ENCODE measurements around the gene SLC39A11. TPM values are rescaled to one million over a fixed set of nuclear protein-coding genes. Genes with fewer than 3 reads are reported as not detected.

Gene SLC39A11
- total RNA-seq, 1 donor from 2014 or later, result 21.5 TPM

DNA sequence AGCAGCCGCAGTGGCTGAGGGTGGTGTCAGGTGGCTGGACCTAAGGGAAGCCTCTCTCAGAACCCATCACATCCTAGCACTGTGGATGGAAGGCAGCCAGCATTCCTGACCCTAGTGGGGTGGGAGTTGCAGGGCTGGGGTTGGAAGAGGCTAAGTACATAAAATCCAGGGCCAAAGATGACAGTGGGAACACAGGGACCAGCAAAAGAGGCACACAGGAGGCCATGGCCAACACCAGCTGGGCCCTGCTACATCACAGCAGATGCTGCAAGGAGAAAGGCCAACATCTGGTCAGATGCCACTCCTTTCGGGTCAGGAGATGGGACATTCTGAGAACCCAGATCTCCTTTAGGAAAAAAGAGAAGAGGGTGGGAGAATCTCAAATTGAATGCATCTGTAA is 415.4 kb downstream of the SLC39A11 start:
- Histone ChIP-seq H3K36me3 (ENCODE audit: insufficient read depth, low read length) (no peaks in the 10 kb centered on the region), H3K4me3 (ENCODE audit: insufficient read depth, low read depth, low read length) (no peak overlapping the region), H3K79me2 (ENCODE audit: insufficient read depth, low read length) (no peaks in the 10 kb centered on the region), H4K20me1 (ENCODE audit: insufficient read depth, low read length) (no peaks in the 10 kb centered on the region), H2AFZ (ENCODE audit: low read depth, low read length) (no peak overlapping the region), H3K27ac (ENCODE audit: low read depth, low read length) (no peak overlapping the region), H3K27me3 (ENCODE audit: insufficient read depth, low read length) (no peaks in the 10 kb centered on the region), H3K4me1 (ENCODE audit: insufficient read depth, low read length) (peaks cover 13% of the 10 kb centered on the region), H3K4me2 (ENCODE audit: low read length) (no peak overlapping the region), H3K9me3 (ENCODE audit: insufficient read depth, low read depth, low read length) (peaks cover 7% of the 10 kb centered on the region), H3K9ac (ENCODE audit: low read length) (no peak overlapping the region)
- peaks cover 12% of the 10 kb centered on the region for H3K4me1 Mint-ChIP-seq (ENCODE audit: low read depth, unreplicated experiment)
- no peak for DNase-seq (ENCODE audit: low read depth)
- peaks cover 9% of the 10 kb centered on the region for H3K9me3 Mint-ChIP-seq (ENCODE audit: unreplicated experiment)
- FAIRE-seq, result no peak
- H3K27ac Mint-ChIP-seq (ENCODE audit: unreplicated experiment), result no peak overlapping the region
- no peaks in the 10 kb centered on the region for H3K27me3 Mint-ChIP-seq (ENCODE audit: low read depth, unreplicated experiment)
- TF ChIP-seq EZH2 (IDR thresholded peaks at IDR 0.05; ENCODE audit: insufficient read depth, low read length), result no peak
- TF ChIP-seq, protein P1, sequence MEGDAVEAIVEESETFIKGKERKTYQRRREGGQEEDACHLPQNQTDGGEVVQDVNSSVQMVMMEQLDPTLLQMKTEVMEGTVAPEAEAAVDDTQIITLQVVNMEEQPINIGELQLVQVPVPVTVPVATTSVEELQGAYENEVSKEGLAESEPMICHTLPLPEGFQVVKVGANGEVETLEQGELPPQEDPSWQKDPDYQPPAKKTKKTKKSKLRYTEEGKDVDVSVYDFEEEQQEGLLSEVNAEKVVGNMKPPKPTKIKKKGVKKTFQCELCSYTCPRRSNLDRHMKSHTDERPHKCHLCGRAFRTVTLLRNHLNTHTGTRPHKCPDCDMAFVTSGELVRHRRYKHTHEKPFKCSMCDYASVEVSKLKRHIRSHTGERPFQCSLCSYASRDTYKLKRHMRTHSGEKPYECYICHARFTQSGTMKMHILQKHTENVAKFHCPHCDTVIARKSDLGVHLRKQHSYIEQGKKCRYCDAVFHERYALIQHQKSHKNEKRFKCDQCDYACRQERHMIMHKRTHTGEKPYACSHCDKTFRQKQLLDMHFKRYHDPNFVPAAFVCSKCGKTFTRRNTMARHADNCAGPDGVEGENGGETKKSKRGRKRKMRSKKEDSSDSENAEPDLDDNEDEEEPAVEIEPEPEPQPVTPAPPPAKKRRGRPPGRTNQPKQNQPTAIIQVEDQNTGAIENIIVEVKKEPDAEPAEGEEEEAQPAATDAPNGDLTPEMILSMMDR (IDR thresholded peaks at IDR 0.05; ENCODE audit: insufficient read depth, low read depth, low read length), result no peak
- no peaks in the 10 kb centered on the region for H3K36me3 Mint-ChIP-seq (ENCODE audit: low read depth, unreplicated experiment)
- no peak overlapping the region for H3K4me3 Mint-ChIP-seq (ENCODE audit: unreplicated experiment)

DNA sequence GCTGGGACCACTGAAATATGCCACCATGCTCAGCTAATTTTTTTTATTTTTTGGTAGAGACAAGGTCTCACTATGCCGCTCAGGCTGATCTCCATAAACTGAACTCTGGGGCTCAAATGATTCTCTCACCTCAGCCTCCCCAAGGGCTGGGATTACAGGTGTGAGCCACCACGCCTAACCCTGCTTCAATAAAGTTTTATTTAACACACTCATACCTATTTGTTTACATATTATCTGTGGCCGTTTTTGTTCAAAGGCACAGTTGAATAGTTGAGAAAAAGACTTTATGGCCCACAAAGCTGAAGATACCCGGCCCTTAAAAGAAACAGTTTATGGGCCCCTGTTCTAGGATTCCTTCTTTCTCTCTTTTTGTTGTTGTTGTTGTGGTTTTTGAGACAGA is 419.8 kb downstream of the SLC39A11 start:
- H3K9me3 Mint-ChIP-seq (ENCODE audit: unreplicated experiment), result peaks cover 2% of the 10 kb centered on the region
- H3K79me2 ChIP-seq (ENCODE audit: insufficient read depth, low read length), result no peaks in the 10 kb centered on the region
- H3K27ac ChIP-seq (ENCODE audit: low read depth, low read length), result no peak overlapping the region
- no peak overlapping the region for H3K4me3 ChIP-seq (ENCODE audit: insufficient read depth, low read depth, low read length)
- no peaks in the 10 kb centered on the region for H3K36me3 ChIP-seq (ENCODE audit: insufficient read depth, low read length)
- no peaks in the 10 kb centered on the region for H3K27me3 Mint-ChIP-seq (ENCODE audit: low read depth, unreplicated experiment)
- no peak overlapping the region for H3K9ac ChIP-seq (ENCODE audit: low read length)
- H3K27ac Mint-ChIP-seq (ENCODE audit: unreplicated experiment), result no peak overlapping the region
- TF ChIP-seq, protein P1 (IDR thresholded peaks at IDR 0.05; ENCODE audit: insufficient read depth, low read depth, low read length), result no peak
- no peak for TF ChIP-seq EZH2 (IDR thresholded peaks at IDR 0.05; ENCODE audit: insufficient read depth, low read length)
- FAIRE-seq (no peak), DNase-seq (ENCODE audit: low read depth) (no peak)
- H3K27me3 ChIP-seq (ENCODE audit: insufficient read depth, low read length), result no peaks in the 10 kb centered on the region
- H3K9me3 ChIP-seq (ENCODE audit: insufficient read depth, low read depth, low read length), result no peaks in the 10 kb centered on the region
- no peak overlapping the region for H3K4me2 ChIP-seq (ENCODE audit: low read length)
- peaks cover 3% of the 10 kb centered on the region for H3K4me1 Mint-ChIP-seq (ENCODE audit: low read depth, unreplicated experiment)
- no peak overlapping the region for H3K4me3 Mint-ChIP-seq (ENCODE audit: unreplicated experiment)
- peaks cover 6% of the 10 kb centered on the region for H3K4me1 ChIP-seq (ENCODE audit: insufficient read depth, low read length)
- no peaks in the 10 kb centered on the region for H4K20me1 ChIP-seq (ENCODE audit: insufficient read depth, low read length)
- no peak overlapping the region for H2AFZ ChIP-seq (ENCODE audit: low read depth, low read length)
- no peaks in the 10 kb centered on the region for H3K36me3 Mint-ChIP-seq (ENCODE audit: low read depth, unreplicated experiment)

DNA sequence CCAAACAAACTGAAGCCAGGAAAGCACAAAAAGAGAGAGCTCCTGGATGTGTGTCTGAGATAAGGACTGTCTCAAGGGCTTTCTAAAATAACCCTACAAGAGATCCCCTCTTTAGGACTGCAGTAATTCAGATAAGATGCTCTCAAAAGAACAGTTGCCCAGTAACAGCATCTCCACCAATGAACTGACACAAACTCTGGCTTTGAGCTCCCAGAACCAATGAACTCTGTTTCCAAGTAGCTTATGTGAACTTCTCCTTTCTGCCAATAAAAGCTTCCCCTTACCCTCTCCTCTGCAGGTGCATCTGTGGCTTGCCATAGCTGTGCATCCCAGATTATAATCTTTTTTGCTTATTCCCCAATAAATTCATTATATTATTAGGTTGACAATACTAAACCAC is 421.5 kb downstream of the SLC39A11 start:
- Histone ChIP-seq H2AFZ (ENCODE audit: low read depth, low read length) (no peak overlapping the region), H3K9me3 (ENCODE audit: insufficient read depth, low read depth, low read length) (no peaks in the 10 kb centered on the region), H4K20me1 (ENCODE audit: insufficient read depth, low read length) (no peaks in the 10 kb centered on the region), H3K4me1 (ENCODE audit: insufficient read depth, low read length) (peaks cover 12% of the 10 kb centered on the region), H3K4me2 (ENCODE audit: low read length) (no peak overlapping the region), H3K9ac (ENCODE audit: low read length) (no peak overlapping the region), H3K36me3 (ENCODE audit: insufficient read depth, low read length) (no peaks in the 10 kb centered on the region), H3K27me3 (ENCODE audit: insufficient read depth, low read length) (no peaks in the 10 kb centered on the region), H3K79me2 (ENCODE audit: insufficient read depth, low read length) (no peaks in the 10 kb centered on the region), H3K27ac (ENCODE audit: low read depth, low read length) (no peak overlapping the region), H3K4me3 (ENCODE audit: insufficient read depth, low read depth, low read length) (no peak overlapping the region)
- no peak for FAIRE-seq
- Mint-ChIP-seq H3K9me3 (ENCODE audit: unreplicated experiment) (peaks cover 2% of the 10 kb centered on the region), H3K4me1 (ENCODE audit: low read depth, unreplicated experiment) (peaks cover 8% of the 10 kb centered on the region), H3K27ac (ENCODE audit: unreplicated experiment) (no peak overlapping the region), H3K27me3 (ENCODE audit: low read depth, unreplicated experiment) (no peaks in the 10 kb centered on the region), H3K4me3 (ENCODE audit: unreplicated experiment) (no peak overlapping the region), H3K36me3 (ENCODE audit: low read depth, unreplicated experiment) (no peaks in the 10 kb centered on the region)
- TF ChIP-seq, protein P1 (IDR thresholded peaks at IDR 0.05; ENCODE audit: insufficient read depth, low read depth, low read length), result no peak
- TF ChIP-seq EZH2 (IDR thresholded peaks at IDR 0.05; ENCODE audit: insufficient read depth, low read length), result no peak
- DNase-seq (ENCODE audit: low read depth), result no peak

Measured in astrocyte (in vitro differentiated cells and primary cell).